ENCODE results near the gene ABCA13.

ABCA13 gene

GRCh38 chr7:48312151-48312550 lies 140.9 kb downstream of the ABCA13 start:
- H3K36me3 ChIP-seq (ENCODE audit: control insufficient read depth, insufficient read depth, low read length) = no peaks in the 10 kb centered on the region
- no peaks in the 10 kb centered on the region for H3K4me1 ChIP-seq
- no peak overlapping the region for H3K9ac ChIP-seq
- no peaks in the 10 kb centered on the region for H3K27me3 ChIP-seq (ENCODE audit: control insufficient read depth, insufficient read depth, low read length)
- H3K79me2 ChIP-seq = no peaks in the 10 kb centered on the region
- no peak for TF ChIP-seq CTCF (IDR thresholded peaks at IDR 0.05)
- no peak overlapping the region for H3K27ac ChIP-seq
- no peak overlapping the region for H3K4me3 ChIP-seq (ENCODE audit: low read depth, low read length)
- H3K9me3 ChIP-seq (ENCODE audit: control insufficient read depth, low read length) = no peaks in the 10 kb centered on the region
- H3K4me2 ChIP-seq (ENCODE audit: low read length) = no peak overlapping the region
- no peak overlapping the region for H2AFZ ChIP-seq

GRCh38 chr7:48316768-48317167 lies 145.5 kb downstream of the ABCA13 start:
- no peak overlapping the region for H3K4me2 ChIP-seq (ENCODE audit: low read length)
- TF ChIP-seq CTCF (IDR thresholded peaks at IDR 0.05) = no peak
- no peaks in the 10 kb centered on the region for H3K27me3 ChIP-seq (ENCODE audit: control insufficient read depth, insufficient read depth, low read length)
- no peak overlapping the region for H3K4me3 ChIP-seq (ENCODE audit: low read depth, low read length)
- H2AFZ ChIP-seq = no peak overlapping the region
- H3K79me2 ChIP-seq = no peaks in the 10 kb centered on the region
- H3K36me3 ChIP-seq (ENCODE audit: control insufficient read depth, insufficient read depth, low read length) = no peaks in the 10 kb centered on the region
- no peak overlapping the region for H3K27ac ChIP-seq
- H3K4me1 ChIP-seq = no peaks in the 10 kb centered on the region
- no peaks in the 10 kb centered on the region for H3K9me3 ChIP-seq (ENCODE audit: control insufficient read depth, low read length)
- H3K9ac ChIP-seq = no peak overlapping the region

GRCh38 chr7:48317360-48317759 lies 146.1 kb downstream of the ABCA13 start:
- Histone ChIP-seq H2AFZ (no peak overlapping the region), H3K27me3 (ENCODE audit: control insufficient read depth, insufficient read depth, low read length) (no peaks in the 10 kb centered on the region), H3K4me3 (ENCODE audit: low read depth, low read length) (no peak overlapping the region), H3K27ac (no peak overlapping the region), H3K4me1 (no peaks in the 10 kb centered on the region), H3K36me3 (ENCODE audit: control insufficient read depth, insufficient read depth, low read length) (no peaks in the 10 kb centered on the region), H3K79me2 (no peaks in the 10 kb centered on the region), H3K4me2 (ENCODE audit: low read length) (no peak overlapping the region), H3K9me3 (ENCODE audit: control insufficient read depth, low read length) (no peaks in the 10 kb centered on the region), H3K9ac (no peak overlapping the region)
- TF ChIP-seq CTCF (IDR thresholded peaks at IDR 0.05) = no peak

- Histone ChIP-seq H3K27ac (no peak overlapping the region), H3K4me3 (ENCODE audit: low read depth, low read length) (no peak overlapping the region), H3K27me3 (ENCODE audit: control insufficient read depth, insufficient read depth, low read length) (no peaks in the 10 kb centered on the region), H3K36me3 (ENCODE audit: control insufficient read depth, insufficient read depth, low read length) (no peaks in the 10 kb centered on the region), H3K9ac (no peak overlapping the region), H3K4me1 (no peaks in the 10 kb centered on the region), H3K9me3 (ENCODE audit: control insufficient read depth, low read length) (peaks cover 3% of the 10 kb centered on the region), H3K79me2 (no peaks in the 10 kb centered on the region), H3K4me2 (ENCODE audit: low read length) (no peak overlapping the region), H2AFZ (no peak overlapping the region)
- TF ChIP-seq CTCF (IDR thresholded peaks at IDR 0.05) = no peak
Measured at GRCh38 chr7:48321319-48322010, 150.2 kb downstream of the ABCA13 start.

GRCh38 chr7:48337012-48337621 lies 165.9 kb downstream of the ABCA13 start:
- TF ChIP-seq CTCF (IDR thresholded peaks at IDR 0.05) = no peak
- Histone ChIP-seq H3K79me2 (no peaks in the 10 kb centered on the region), H2AFZ (no peak overlapping the region)

More at GRCh38 chr7:48337012-48337621, 165.9 kb downstream of the ABCA13 start:
- no peaks in the 10 kb centered on the region for H3K9me3 ChIP-seq (ENCODE audit: control insufficient read depth, low read length)
- H3K9ac ChIP-seq = no peak overlapping the region
- H3K27ac ChIP-seq = no peak overlapping the region
- H3K4me2 ChIP-seq (ENCODE audit: low read length) = no peak overlapping the region
- H3K36me3 ChIP-seq (ENCODE audit: control insufficient read depth, insufficient read depth, low read length) = no peaks in the 10 kb centered on the region
- H3K4me3 ChIP-seq (ENCODE audit: low read depth, low read length) = no peak overlapping the region
- no peaks in the 10 kb centered on the region for H3K4me1 ChIP-seq
- H3K27me3 ChIP-seq (ENCODE audit: control insufficient read depth, insufficient read depth, low read length) = no peaks in the 10 kb centered on the region

Measured in parathyroid adenoma (tissue), 2 donors.